ENCODE results near the gene OGFR. TPM values are rescaled to one million over a fixed set of nuclear protein-coding genes. Genes with fewer than 3 reads are reported as not detected.
A peak's percentile ranks its signal among the peaks of the same experiment; 100 is the strongest.

OGFR gene
- total RNA-seq, 1 experiment from 2014 or later, result 78.9 TPM

DNA sequence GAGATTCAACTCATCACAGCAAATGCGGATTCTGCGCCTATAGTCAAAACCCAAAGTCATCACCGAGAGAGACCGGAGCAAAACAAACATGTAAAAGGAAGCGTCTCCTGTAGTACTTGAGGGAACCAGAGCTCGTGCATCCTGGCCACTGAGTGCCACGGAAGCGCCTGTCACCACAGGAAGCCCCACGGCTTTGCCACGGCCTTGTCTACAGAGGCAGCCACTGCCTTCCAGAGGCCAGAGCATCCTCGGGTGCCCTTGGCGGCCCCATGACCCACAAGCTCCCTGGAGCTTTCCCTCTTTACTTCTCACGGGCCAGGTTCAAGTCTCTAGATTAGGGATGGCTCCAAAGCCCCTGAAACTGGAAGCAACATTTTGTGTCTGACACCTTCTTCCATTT is 49.5 kb downstream of the OGFR start:
- Histone ChIP-seq H3K27me3 (ENCODE audit: low read length) (no peaks in the 10 kb centered on the region), H3K4me1 (ENCODE audit: insufficient read depth, low read length) (peaks cover 5% of the 10 kb centered on the region), H2AFZ (ENCODE audit: low read length) (no peak overlapping the region), H3K4me2 (ENCODE audit: low read length) (no peak overlapping the region), H3K36me3 (ENCODE audit: low read depth, low read length) (peaks cover 23% of the 10 kb centered on the region), H3K9me2 (replicated peaks; ENCODE audit: low read length) (no peaks in the 10 kb centered on the region), H3K9me3 (ENCODE audit: low read length) (no peaks in the 10 kb centered on the region), H3K9ac (ENCODE audit: low read length) (no peak overlapping the region), H3F3A (ENCODE audit: low read length, unreplicated experiment) (no peaks in the 10 kb centered on the region), H3K79me2 (ENCODE audit: low read length) (peaks cover 51% of the 10 kb centered on the region), H3K4me3 (ENCODE audit: low read length) (no peak overlapping the region), H4K20me1 (ENCODE audit: low read length) (peaks cover 12% of the 10 kb centered on the region; the same call in 1 of the 2 replicates), H3K27ac (ENCODE audit: low read length) (no peak overlapping the region)
- no peak for DNase-seq
- ChIA-PET POLR2A (ENCODE audit: unreplicated experiment) (interaction anchor here (0.7 kb wide), 1 partner anchor 210 kb away, joined by 4 read pairs; no protein-coding TSS in a partner anchor), CTCF (interaction anchor here (1.1 kb wide), 1 partner anchor 31 kb away, joined by 7 read pairs; no protein-coding TSS in a partner anchor)
- ATAC-seq, result no peak
- BruUV-seq (replicated peaks), result no TSS peak
- TF ChIP-seq EZH2 (IDR thresholded peaks at IDR 0.05; ENCODE audit: low read length, unreplicated experiment) (no peak), EZH2phosphoT487 (IDR thresholded peaks at IDR 0.05; ENCODE audit: borderline replicate concordance, low read length) (no peak)
- TF ChIP-seq, protein P1, sequence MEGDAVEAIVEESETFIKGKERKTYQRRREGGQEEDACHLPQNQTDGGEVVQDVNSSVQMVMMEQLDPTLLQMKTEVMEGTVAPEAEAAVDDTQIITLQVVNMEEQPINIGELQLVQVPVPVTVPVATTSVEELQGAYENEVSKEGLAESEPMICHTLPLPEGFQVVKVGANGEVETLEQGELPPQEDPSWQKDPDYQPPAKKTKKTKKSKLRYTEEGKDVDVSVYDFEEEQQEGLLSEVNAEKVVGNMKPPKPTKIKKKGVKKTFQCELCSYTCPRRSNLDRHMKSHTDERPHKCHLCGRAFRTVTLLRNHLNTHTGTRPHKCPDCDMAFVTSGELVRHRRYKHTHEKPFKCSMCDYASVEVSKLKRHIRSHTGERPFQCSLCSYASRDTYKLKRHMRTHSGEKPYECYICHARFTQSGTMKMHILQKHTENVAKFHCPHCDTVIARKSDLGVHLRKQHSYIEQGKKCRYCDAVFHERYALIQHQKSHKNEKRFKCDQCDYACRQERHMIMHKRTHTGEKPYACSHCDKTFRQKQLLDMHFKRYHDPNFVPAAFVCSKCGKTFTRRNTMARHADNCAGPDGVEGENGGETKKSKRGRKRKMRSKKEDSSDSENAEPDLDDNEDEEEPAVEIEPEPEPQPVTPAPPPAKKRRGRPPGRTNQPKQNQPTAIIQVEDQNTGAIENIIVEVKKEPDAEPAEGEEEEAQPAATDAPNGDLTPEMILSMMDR (conservative IDR thresholded peaks at IDR 0.05; ENCODE audit: low read depth, low read length), result no peak
- intact Hi-C loops (cut with micrococcal nuclease), result no loop called here

DNA sequence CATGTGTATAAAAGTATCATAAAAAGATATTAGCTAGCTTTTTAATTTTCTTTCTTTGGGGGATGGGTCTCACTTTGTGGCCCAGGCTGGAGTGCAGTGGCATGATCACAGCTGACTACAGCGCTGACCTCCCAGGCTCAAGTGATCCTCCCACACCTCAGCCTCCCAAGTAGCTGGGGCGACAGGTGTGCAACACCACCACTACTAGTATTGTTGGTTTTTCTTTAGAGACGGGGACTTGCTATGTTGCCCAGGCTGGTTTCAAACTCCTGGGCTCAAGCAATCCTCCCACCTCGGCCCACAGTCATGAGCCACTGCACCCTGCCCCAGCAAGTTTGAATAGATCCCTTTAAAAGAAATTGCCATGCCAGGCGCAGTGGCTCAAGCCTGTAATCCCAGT is 50.5 kb downstream of the OGFR start:
- intact Hi-C loops (cut with micrococcal nuclease), result no loop called here
- H4K20me1 ChIP-seq (ENCODE audit: low read length), result peaks cover 20% of the 10 kb centered on the region
- DNase-seq (no peak), ATAC-seq (no peak)
- TF ChIP-seq EZH2phosphoT487 (IDR thresholded peaks at IDR 0.05; ENCODE audit: borderline replicate concordance, low read length) (no peak), EZH2 (IDR thresholded peaks at IDR 0.05; ENCODE audit: low read length, unreplicated experiment) (no peak)
- TF ChIP-seq, protein P1 (conservative IDR thresholded peaks at IDR 0.05; ENCODE audit: low read depth, low read length), result no peak
- BruUV-seq (replicated peaks), result no TSS peak
- ChIA-PET POLR2A (ENCODE audit: unreplicated experiment) (no interaction called here), CTCF (no interaction called here)
- H3K9ac ChIP-seq (ENCODE audit: low read length), result no peak overlapping the region
- H3K4me1 ChIP-seq (ENCODE audit: insufficient read depth, low read length), result peaks cover 15% of the 10 kb centered on the region
- H3F3A ChIP-seq (ENCODE audit: low read length, unreplicated experiment), result no peaks in the 10 kb centered on the region
- H3K4me3 ChIP-seq (ENCODE audit: low read length), result no peak overlapping the region
- H3K36me3 ChIP-seq (ENCODE audit: low read depth, low read length), result peaks cover 23% of the 10 kb centered on the region
- H3K27ac ChIP-seq (ENCODE audit: low read length), result no peak overlapping the region
- no peak overlapping the region for H2AFZ ChIP-seq (ENCODE audit: low read length)
- no peak overlapping the region for H3K4me2 ChIP-seq (ENCODE audit: low read length)
- H3K79me2 ChIP-seq (ENCODE audit: low read length), result peaks cover 61% of the 10 kb centered on the region
- no peaks in the 10 kb centered on the region for H3K9me3 ChIP-seq (ENCODE audit: low read length)
- no peaks in the 10 kb centered on the region for H3K27me3 ChIP-seq (ENCODE audit: low read length)
- no peaks in the 10 kb centered on the region for H3K9me2 ChIP-seq (replicated peaks; ENCODE audit: low read length)

DNA sequence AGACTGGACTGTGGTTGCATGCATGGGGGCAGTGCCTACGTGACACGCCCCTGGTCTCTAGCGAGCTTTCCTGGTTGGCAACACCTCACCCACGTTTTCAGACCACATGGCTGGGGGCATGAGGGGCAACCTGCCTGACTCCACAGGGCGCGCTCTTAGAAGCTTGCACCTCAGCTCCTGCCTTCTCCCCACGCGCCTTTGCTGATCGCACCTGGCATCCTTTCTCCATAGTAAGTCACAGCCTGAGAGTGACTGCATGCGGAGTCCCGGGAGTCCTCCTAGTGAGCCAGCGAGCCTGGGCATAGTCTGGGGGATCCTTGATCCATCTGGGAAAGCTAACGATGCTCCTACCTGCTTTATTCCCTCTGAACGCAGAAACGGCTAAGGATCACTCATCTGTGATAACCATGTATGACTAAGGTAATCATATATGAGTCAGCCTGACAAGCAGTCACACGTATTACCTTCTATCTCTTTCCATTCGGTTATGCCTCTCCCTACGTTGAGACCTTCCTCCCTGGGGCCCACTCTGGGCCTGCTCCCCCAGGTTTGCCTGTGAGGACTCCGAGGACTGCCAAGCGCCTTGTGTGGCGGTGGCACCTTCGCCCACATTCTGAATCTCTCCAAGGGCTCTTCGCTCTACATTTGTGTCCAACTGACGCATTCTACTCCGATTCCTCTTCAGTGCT is 52.4 kb downstream of the OGFR start:
- Histone ChIP-seq H4K20me1 (ENCODE audit: low read length) (peaks cover 21% of the 10 kb centered on the region), H3K27me3 (ENCODE audit: low read length) (no peaks in the 10 kb centered on the region), H3K79me2 (ENCODE audit: low read length) (peaks cover 67% of the 10 kb centered on the region), H3K9me2 (replicated peaks; ENCODE audit: low read length) (no peaks in the 10 kb centered on the region), H3K9me3 (ENCODE audit: low read length) (no peaks in the 10 kb centered on the region), H3F3A (ENCODE audit: low read length, unreplicated experiment) (no peaks in the 10 kb centered on the region), H3K27ac (ENCODE audit: low read length) (no peak overlapping the region), H3K4me3 (ENCODE audit: low read length) (no peak overlapping the region), H3K4me2 (ENCODE audit: low read length) (0 out of 2 replicates have a peak overlapping the region, but pooled peaks have one; percentile 12), H3K4me1 (ENCODE audit: insufficient read depth, low read length) (peaks cover 16% of the 10 kb centered on the region), H3K9ac (ENCODE audit: low read length) (no peak overlapping the region), H3K36me3 (ENCODE audit: low read depth, low read length) (peaks cover 23% of the 10 kb centered on the region), H2AFZ (ENCODE audit: low read length) (no peak overlapping the region)
- ChIA-PET CTCF (interaction anchor here (0.6 kb wide), 1 partner anchor 34 kb away, joined by 3 read pairs; no protein-coding TSS in a partner anchor), POLR2A (ENCODE audit: unreplicated experiment) (no interaction called here)
- TF ChIP-seq EZH2phosphoT487 (IDR thresholded peaks at IDR 0.05; ENCODE audit: borderline replicate concordance, low read length) (no peak), EZH2 (IDR thresholded peaks at IDR 0.05; ENCODE audit: low read length, unreplicated experiment) (no peak)
- TF ChIP-seq, protein P1 (conservative IDR thresholded peaks at IDR 0.05; ENCODE audit: low read depth, low read length), result no peak
- intact Hi-C loops (cut with micrococcal nuclease), result no loop called here
- no TSS peak for BruUV-seq (replicated peaks)
- 0 out of 2 replicates have a peak, but pooled peaks have one; percentile 5 for ATAC-seq
- peak; percentile 34 for DNase-seq

Data from PC-3 (cell line).